ENCODE measurements around the gene ANGPTL1.

DNA sequence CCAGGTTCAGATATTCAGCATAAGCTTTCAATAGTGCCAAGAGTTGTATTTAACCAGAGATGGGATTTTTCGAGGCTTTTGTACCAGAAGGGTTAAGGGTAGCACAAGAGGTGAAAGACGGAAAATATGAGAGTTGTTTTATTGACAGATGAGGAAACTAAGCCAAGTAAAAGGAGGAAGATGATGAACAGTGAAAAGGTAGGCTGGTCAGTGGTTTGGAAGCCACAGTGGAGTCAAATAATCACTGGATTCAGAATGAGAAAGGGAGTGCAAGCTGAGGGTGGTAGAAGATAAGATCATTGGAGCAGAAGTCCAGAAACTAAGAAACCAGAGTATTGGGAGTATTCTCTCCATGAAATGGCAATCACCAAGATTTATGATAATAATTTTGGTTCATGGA, 45.7 kb downstream of the ANGPTL1 start:
- TF ChIP-seq, protein P1, sequence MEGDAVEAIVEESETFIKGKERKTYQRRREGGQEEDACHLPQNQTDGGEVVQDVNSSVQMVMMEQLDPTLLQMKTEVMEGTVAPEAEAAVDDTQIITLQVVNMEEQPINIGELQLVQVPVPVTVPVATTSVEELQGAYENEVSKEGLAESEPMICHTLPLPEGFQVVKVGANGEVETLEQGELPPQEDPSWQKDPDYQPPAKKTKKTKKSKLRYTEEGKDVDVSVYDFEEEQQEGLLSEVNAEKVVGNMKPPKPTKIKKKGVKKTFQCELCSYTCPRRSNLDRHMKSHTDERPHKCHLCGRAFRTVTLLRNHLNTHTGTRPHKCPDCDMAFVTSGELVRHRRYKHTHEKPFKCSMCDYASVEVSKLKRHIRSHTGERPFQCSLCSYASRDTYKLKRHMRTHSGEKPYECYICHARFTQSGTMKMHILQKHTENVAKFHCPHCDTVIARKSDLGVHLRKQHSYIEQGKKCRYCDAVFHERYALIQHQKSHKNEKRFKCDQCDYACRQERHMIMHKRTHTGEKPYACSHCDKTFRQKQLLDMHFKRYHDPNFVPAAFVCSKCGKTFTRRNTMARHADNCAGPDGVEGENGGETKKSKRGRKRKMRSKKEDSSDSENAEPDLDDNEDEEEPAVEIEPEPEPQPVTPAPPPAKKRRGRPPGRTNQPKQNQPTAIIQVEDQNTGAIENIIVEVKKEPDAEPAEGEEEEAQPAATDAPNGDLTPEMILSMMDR (IDR thresholded peaks at IDR 0.05) = no peak
- no peak for TF ChIP-seq POLR2A (IDR thresholded peaks at IDR 0.05)
